Caco-2 (cell line): ENCODE measurements around the gene SULT2B1. TPM values are rescaled to one million over a fixed set of nuclear protein-coding genes. Genes with fewer than 3 reads are reported as not detected.

ENCODE experiments used
- BruUV-seq: library from RNA; stranded (reverse); fragments of 400-500 nt; replicated peaks from 2 replicates; lab custom pipeline; 2021; lab: Mats Ljungman, UMichigan
- CTCF ChIA-PET: fragments of 300-600 bp; sonication (Branson Sonifier 250); formaldehyde crosslinking; loops from one replicate; lab custom pipeline; 2022; ENCODE audit warnings: antibody characterized with exemption; lab: Charles Lee
- POLR2A ChIA-PET: fragments of 300-600 bp; sonication (Branson Sonifier 250); formaldehyde crosslinking; loops from one replicate; lab custom pipeline; 2022; ENCODE audit warnings: antibody characterized with exemption; lab: Charles Lee
- DNase-seq, 2 experiments: peaks; one replicate each; pipeline versions ENCODE4 v3.0.0 to v3.0.0-alpha.2; 2020 to 2022
- H3K27me3 ChIP-seq: replicated peaks from 2 replicates; pipeline ENCODE4 v1.6.0; 2011; ENCODE audit warnings: low read length; ENCODE audit not compliant: control insufficient read depth, insufficient read depth
- H3K36me3 ChIP-seq: 2 replicates; pipeline ENCODE4 v1.5.1; 2011; ENCODE audit warnings: low read length; ENCODE audit not compliant: control insufficient read depth, insufficient read depth
- H3K4me1 ChIP-seq: fragments of 250-450 bp; sonication (Bioruptor Pico); 2 replicates; pipeline ENCODE4 v1.5.1; 2020; ENCODE audit warnings: mild to moderate bottlenecking
- H3K4me3 ChIP-seq: 2 replicates; pipeline ENCODE4 v1.5.1; 2011; ENCODE audit warnings: low read depth, mild to moderate bottlenecking, control low read depth, low read length
- H3K9me3 ChIP-seq: fragments of 250-450 bp; sonication (Bioruptor Pico); 2 replicates; pipeline ENCODE4 v1.5.1; 2020; ENCODE audit warnings: mild to moderate bottlenecking, moderate library complexity
- H3K27ac Mint-ChIP-seq: one replicate; pipeline ENCODE4 v1.8.0; 2022; ENCODE audit warnings: mixed read lengths; ENCODE audit not compliant: unreplicated experiment
- H3K27me3 Mint-ChIP-seq: one replicate; pipeline ENCODE4 v1.8.0; 2022; ENCODE audit warnings: mixed read lengths; ENCODE audit not compliant: insufficient read depth, unreplicated experiment
- H3K36me3 Mint-ChIP-seq: one replicate; pipeline ENCODE4 v1.8.0; 2022; ENCODE audit warnings: mild to moderate bottlenecking, mixed read lengths; ENCODE audit not compliant: insufficient read depth, unreplicated experiment
- H3K4me1 Mint-ChIP-seq: one replicate; pipeline ENCODE4 v1.8.0; 2022; ENCODE audit warnings: low read depth, mixed read lengths; ENCODE audit not compliant: unreplicated experiment
- H3K4me3 Mint-ChIP-seq: one replicate; pipeline ENCODE4 v1.8.0; 2022; ENCODE audit warnings: mild to moderate bottlenecking, moderate library complexity, mixed read lengths; ENCODE audit not compliant: unreplicated experiment
- H3K9me3 Mint-ChIP-seq: one replicate; pipeline ENCODE4 v1.8.0; 2022; ENCODE audit warnings: mixed read lengths; ENCODE audit not compliant: unreplicated experiment
- intact Hi-C: fragments of 100-400 bp; cut with micrococcal nuclease; formaldehyde crosslinking; loops from one replicate; pipeline ENCODE4 v1.10.0; 2022; ENCODE audit not compliant: unreplicated experiment
- total RNA-seq: library from RNA; stranded (reverse); gene quantifications from 2 replicates; pipeline ENCODE4 v1.2.3, GENCODE V29; 2022
- TF ChIP-seq, protein P1 (sequence below), 2 experiments: fragments of 200-600 bp in 1 of 2; IDR thresholded peaks; 1 replicate in 1 of 2; 2 replicates in 1 of 2; pipeline versions ENCODE4 v1.5.1 to v1.8.0; 2011 to 2022; ENCODE audit warnings: antibody characterized with exemption in 1 of 2, control low read depth in 1 of 2, inconsistent platforms in 1 of 2, low read depth in 1 of 2, low read length in 1 of 2, mild to moderate bottlenecking in 1 of 2, moderate library complexity in 1 of 2; ENCODE audit not compliant: insufficient read depth in 1 of 2, severe bottlenecking in 1 of 2, unreplicated experiment in 1 of 2

SULT2B1 gene
- total RNA-seq, 1 experiment from 2014 or later: 1.4 TPM

DNA sequence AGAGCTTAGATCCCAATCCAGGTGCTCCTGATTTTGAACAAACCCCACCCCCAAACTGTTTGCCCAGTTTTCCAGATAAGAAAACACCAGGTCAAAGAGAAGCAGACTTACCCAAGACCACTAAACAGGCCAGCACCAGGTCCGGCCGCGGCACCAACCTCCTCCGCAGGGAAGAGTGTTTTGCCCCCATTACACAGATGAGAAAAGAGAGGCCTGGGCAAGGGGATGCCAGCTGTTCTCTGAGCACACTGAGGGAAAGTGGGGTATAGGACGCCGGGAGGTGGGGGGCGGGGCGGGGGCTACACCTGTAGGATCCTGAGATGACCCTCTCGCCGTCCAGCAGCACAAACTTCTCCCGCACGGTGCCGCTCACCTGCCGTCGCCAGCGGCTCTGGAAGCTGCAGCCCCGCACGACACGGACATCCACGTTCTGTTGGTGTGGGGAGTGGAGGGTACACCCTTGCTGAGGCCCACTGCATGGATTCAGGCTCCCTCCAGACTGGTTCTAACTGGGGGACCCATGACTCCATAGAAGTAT lies 57.7 kb downstream of the SULT2B1 start:
- CTCF ChIA-PET: interaction anchor here (0.6 to 1.8 kb wide), 10 partner anchors 9 to 205 kb away, joined by 3 to 18 read pairs (median 6); partner anchors contain the start of genes RPL18 and SPHK2

DNA sequence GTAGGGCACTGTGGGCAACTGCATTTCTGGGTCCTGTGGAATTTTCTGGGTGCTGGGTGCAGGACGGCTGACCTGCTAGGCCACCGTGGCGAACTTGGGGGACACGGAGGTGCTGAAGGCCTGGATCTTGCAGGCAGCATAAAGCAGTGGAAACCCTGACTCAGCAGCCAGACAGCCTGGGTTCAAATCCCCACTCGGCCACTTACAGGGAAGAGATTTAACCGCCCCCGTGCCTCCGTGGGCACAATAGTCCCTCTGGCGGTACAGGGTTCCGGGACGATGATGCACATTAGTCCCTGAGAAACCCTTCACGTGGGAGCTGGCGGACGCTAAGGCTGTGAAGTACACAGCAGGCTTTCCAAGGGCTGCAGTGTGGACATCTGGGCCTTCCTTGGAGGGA lies 59.9 kb downstream of the SULT2B1 start:
- ChIA-PET POLR2A (no interaction called here), CTCF (no interaction called here)
- Mint-ChIP-seq H3K9me3 (no peaks in the 10 kb centered on the region), H3K27me3 (no peaks in the 10 kb centered on the region), H3K4me1 (peaks cover 23% of the 10 kb centered on the region), H3K36me3 (peaks cover 75% of the 10 kb centered on the region), H3K27ac (peak overlapping the region; percentile 25), H3K4me3 (no peak overlapping the region)
- TF ChIP-seq, protein P1, sequence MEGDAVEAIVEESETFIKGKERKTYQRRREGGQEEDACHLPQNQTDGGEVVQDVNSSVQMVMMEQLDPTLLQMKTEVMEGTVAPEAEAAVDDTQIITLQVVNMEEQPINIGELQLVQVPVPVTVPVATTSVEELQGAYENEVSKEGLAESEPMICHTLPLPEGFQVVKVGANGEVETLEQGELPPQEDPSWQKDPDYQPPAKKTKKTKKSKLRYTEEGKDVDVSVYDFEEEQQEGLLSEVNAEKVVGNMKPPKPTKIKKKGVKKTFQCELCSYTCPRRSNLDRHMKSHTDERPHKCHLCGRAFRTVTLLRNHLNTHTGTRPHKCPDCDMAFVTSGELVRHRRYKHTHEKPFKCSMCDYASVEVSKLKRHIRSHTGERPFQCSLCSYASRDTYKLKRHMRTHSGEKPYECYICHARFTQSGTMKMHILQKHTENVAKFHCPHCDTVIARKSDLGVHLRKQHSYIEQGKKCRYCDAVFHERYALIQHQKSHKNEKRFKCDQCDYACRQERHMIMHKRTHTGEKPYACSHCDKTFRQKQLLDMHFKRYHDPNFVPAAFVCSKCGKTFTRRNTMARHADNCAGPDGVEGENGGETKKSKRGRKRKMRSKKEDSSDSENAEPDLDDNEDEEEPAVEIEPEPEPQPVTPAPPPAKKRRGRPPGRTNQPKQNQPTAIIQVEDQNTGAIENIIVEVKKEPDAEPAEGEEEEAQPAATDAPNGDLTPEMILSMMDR (IDR thresholded peaks at IDR 0.05; ENCODE audit: insufficient read depth in 1 of 2, low read depth in 1 of 2, low read length in 1 of 2, severe bottlenecking in 1 of 2, unreplicated experiment in 1 of 2): no peak
- H3K4me1 ChIP-seq: peaks cover 15% of the 10 kb centered on the region
- intact Hi-C loops: no loop called here
- no peak for DNase-seq
- no peaks in the 10 kb centered on the region for H3K27me3 ChIP-seq
- H3K36me3 ChIP-seq: peaks cover 11% of the 10 kb centered on the region
- no peak overlapping the region for H3K4me3 ChIP-seq
- BruUV-seq: no TSS peak
- no peaks in the 10 kb centered on the region for H3K9me3 ChIP-seq

More for the DNA sequence above, 57.7 kb downstream of the SULT2B1 start:
- POLR2A ChIA-PET: interaction anchor here (2.3 kb wide), 1 partner anchor 9 kb away, joined by 16 read pairs; the partner anchor contains the start of genes RPL18 and SPHK2
- H3K4me1 Mint-ChIP-seq: peaks cover 15% of the 10 kb centered on the region
- no TSS peak for BruUV-seq
- Histone ChIP-seq H3K9me3 (no peaks in the 10 kb centered on the region), H3K4me3 (no peak overlapping the region), H3K27me3 (no peaks in the 10 kb centered on the region), H3K36me3 (no peaks in the 10 kb centered on the region), H3K4me1 (peaks cover 2% of the 10 kb centered on the region)
- H3K4me3 Mint-ChIP-seq: no peak overlapping the region
- intact Hi-C loops: no loop called here
- no peak overlapping the region for H3K27ac Mint-ChIP-seq
- peaks cover 53% of the 10 kb centered on the region for H3K36me3 Mint-ChIP-seq
- H3K27me3 Mint-ChIP-seq: no peaks in the 10 kb centered on the region
- no peak for DNase-seq
- TF ChIP-seq, protein P1 (IDR thresholded peaks at IDR 0.05; ENCODE audit: insufficient read depth in 1 of 2, low read depth in 1 of 2, low read length in 1 of 2, severe bottlenecking in 1 of 2, unreplicated experiment in 1 of 2): no peak
- H3K9me3 Mint-ChIP-seq: no peaks in the 10 kb centered on the region

DNA sequence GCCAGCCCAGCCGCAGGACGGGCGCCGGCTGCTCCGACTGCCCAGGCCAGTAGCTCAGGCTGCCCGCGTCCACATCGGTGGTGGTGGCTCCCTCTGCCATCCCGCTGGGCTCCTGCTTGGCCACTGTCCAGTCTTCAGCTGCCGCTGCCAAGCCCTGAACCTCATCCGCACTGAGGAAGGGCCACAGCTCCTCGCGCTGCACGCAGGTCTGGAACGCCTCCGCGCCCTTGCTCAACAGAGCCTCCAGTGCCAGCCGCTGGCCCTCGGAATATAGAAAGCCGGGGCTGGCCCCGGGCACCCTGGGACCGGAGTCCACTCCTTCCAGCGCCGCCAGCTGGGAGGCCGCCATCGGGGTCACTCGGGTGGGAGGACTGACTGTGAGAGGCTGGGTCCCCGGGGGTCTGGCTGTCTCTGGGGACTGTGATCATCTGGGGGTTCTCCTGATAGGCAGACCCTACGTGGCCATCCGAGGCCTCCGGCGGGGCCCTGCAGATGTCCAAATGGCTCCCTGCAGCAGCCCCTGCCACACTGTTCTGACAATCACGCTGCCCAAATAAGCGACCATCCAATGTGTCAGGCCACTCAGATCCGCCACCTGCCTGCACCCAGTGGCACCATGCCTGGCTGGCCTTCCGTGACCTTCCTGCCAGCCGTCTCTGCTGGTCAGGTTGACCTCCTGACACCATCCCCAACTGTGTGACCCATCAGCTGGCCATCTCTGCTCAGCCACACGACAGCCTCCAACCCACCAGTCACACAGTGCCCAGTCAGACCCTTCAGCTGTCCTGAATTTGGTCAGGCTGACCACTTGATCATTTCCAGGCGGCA lies 61.3 kb downstream of the SULT2B1 start:
- no peak overlapping the region for H3K4me3 ChIP-seq
- ChIA-PET POLR2A (no interaction called here), CTCF (interaction anchor here (0.5 kb wide), 1 partner anchor 350 kb away, joined by 3 read pairs; no protein-coding TSS in a partner anchor)
- H3K4me1 ChIP-seq: peaks cover 25% of the 10 kb centered on the region
- intact Hi-C loops: no loop called here
- H3K9me3 ChIP-seq: no peaks in the 10 kb centered on the region
- no TSS peak for BruUV-seq
- no peak for DNase-seq
- Mint-ChIP-seq H3K27me3 (no peaks in the 10 kb centered on the region), H3K9me3 (no peaks in the 10 kb centered on the region), H3K36me3 (peaks cover 88% of the 10 kb centered on the region), H3K4me3 (peak overlapping the region; percentile 50), H3K27ac (peak overlapping the region; percentile 98), H3K4me1 (peaks cover 23% of the 10 kb centered on the region)
- H3K27me3 ChIP-seq: no peaks in the 10 kb centered on the region
- H3K36me3 ChIP-seq: peaks cover 13% of the 10 kb centered on the region
- TF ChIP-seq, protein P1 (IDR thresholded peaks at IDR 0.05; ENCODE audit: insufficient read depth in 1 of 2, low read depth in 1 of 2, low read length in 1 of 2, severe bottlenecking in 1 of 2, unreplicated experiment in 1 of 2): no peak
